HL-60/S4 treated with phorbol 12-myristate 13-acetate at 8.2 ng/mL for 4 days and 3 days (cell line): ENCODE measurements around the gene RANBP17.
"Not testable (repeated sequence)": the region's sequence is repeated elsewhere in the genome, so short reads cannot be mapped to it uniquely, and the experiment has no call there.

ENCODE experiments used
- in situ Hi-C: fragments of 300-500 bp; cut with MboI; formaldehyde crosslinking; loops from 2 replicates; pipeline ENCODE4 v1.15.0; 2022; ENCODE audit warnings: low sequenced_read_pairs

RANBP17 gene

GRCh38 chr5:171143926-171144325 lies 282.1 kb downstream of the RANBP17 start:
- in situ Hi-C loops, result no loop called here

- in situ Hi-C loops, result no loop called here
Observed at GRCh38 chr5:171149333-171149732, 287.5 kb downstream of the RANBP17 start.

- in situ Hi-C loops, result no loop called here
Observed at GRCh38 chr5:171149772-171150171, 288.0 kb downstream of the RANBP17 start.

GRCh38 chr5:171152382-171152781 lies 290.6 kb downstream of the RANBP17 start:
- in situ Hi-C loops, result no loop called here

- in situ Hi-C loops, result no loop called here
Observed at GRCh38 chr5:171155621-171156020, 293.8 kb downstream of the RANBP17 start.

GRCh38 chr5:171157276-171157675 lies 295.5 kb downstream of the RANBP17 start:
- in situ Hi-C loops, result no loop called here

- in situ Hi-C loops, result no loop called here
Observed at GRCh38 chr5:171157775-171158174, 296.0 kb downstream of the RANBP17 start.

- in situ Hi-C loops, result no loop called here
Observed at GRCh38 chr5:171158581-171158980, 296.8 kb downstream of the RANBP17 start.

- in situ Hi-C loops, result no loop called here
Observed at GRCh38 chr5:171162165-171162564, 300.3 kb downstream of the RANBP17 start.

- in situ Hi-C loops, result no loop called here
Observed at GRCh38 chr5:171162596-171162995, 300.8 kb downstream of the RANBP17 start.

- in situ Hi-C loops, result no loop called here
Observed at GRCh38 chr5:171166766-171167165, 304.9 kb downstream of the RANBP17 start.

GRCh38 chr5:171168171-171168570 lies 306.4 kb downstream of the RANBP17 start:
- in situ Hi-C loops, result no loop called here

GRCh38 chr5:171174960-171175359 lies 313.1 kb downstream of the RANBP17 start:
- in situ Hi-C loops, result not testable (repeated sequence)

- in situ Hi-C loops, result no loop called here
Observed at GRCh38 chr5:171175746-171176145, 313.9 kb downstream of the RANBP17 start.

- in situ Hi-C loops, result not testable (repeated sequence)
Observed at GRCh38 chr5:171178190-171178589, 316.4 kb downstream of the RANBP17 start.

GRCh38 chr5:171188016-171188415 lies 326.2 kb downstream of the RANBP17 start:
- in situ Hi-C loops, result no loop called here

- in situ Hi-C loops, result no loop called here
Observed at GRCh38 chr5:171189442-171189841, 327.6 kb downstream of the RANBP17 start.

- in situ Hi-C loops, result no loop called here
Observed at GRCh38 chr5:171192111-171192510, 330.3 kb downstream of the RANBP17 start.

GRCh38 chr5:171201310-171201709 lies 339.5 kb downstream of the RANBP17 start:
- in situ Hi-C loops, result no loop called here

GRCh38 chr5:171205375-171205774 lies 343.6 kb downstream of the RANBP17 start:
- in situ Hi-C loops, result no loop called here

GRCh38 chr5:171207256-171207847 lies 345.5 kb downstream of the RANBP17 start:
- in situ Hi-C loops, result no loop called here

GRCh38 chr5:171221916-171222315 lies 360.1 kb downstream of the RANBP17 start:
- in situ Hi-C loops, result no loop called here

GRCh38 chr5:171223927-171224326 lies 362.1 kb downstream of the RANBP17 start:
- in situ Hi-C loops, result no loop called here
